Erythroblast (primary cell): Measurements from ENCODE around the gene NEK2.

Experiments used
- GATA1 ChIP-seq: IDR thresholded peaks from 2 replicates; pipeline ENCODE4 v1.6.1; 2011; ENCODE audit warnings: low read depth, mild to moderate bottlenecking, control low read depth, low read length, moderate library complexity
- POLR2A ChIP-seq: IDR thresholded peaks from 2 replicates; pipeline ENCODE4 v1.6.1; 2011; ENCODE audit warnings: mild to moderate bottlenecking, low read length

DNA sequence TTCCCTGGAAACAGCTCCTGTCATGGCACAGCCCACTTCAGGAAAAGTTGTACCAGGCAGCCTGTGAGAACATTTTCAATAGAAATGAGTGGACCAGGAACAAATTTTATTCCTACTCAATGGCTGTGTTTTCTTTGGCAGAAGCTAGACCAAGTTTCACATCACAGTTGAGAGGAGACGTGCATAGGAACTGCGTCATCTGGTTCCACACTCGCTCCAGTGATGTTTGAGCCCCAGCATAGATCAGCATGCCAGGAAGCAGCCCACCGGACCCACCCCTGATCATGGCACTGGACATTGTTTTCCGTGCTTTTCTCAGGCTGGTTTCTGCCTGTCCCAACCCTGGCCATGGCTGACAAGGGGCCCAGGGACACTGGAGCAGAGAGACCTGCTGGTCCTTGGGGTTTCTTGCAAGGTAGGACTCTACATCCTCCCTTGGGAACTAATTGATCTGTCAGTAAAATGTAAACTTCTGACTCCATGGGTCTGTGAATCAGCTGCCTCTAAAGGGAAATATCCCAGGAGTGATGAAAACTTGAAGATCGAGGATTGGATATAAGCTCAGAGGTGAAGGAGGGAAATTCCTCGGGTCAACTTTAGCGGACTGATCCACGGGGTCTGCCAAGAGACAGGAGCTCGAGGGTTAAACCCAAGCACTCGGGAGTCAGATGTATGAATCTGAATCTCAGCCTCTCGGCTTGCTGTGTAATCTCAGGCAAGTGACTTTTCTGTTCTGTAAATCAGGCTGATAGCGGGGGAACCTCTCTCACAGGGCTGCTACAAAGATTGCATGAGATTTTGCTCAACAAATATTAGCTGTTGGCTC is 35.7 kb downstream of the NEK2 start:
- no peak for TF ChIP-seq POLR2A
- TF ChIP-seq GATA1: no peak
